Mammary epithelial cell (primary cell): ENCODE results near the gene GALNT10.

ENCODE experiments used
- EZH2 ChIP-seq: IDR thresholded peaks from 2 replicates; pipeline ENCODE4 v1.6.1; 2012; ENCODE audit warnings: low read length, inconsistent platforms, borderline replicate concordance
- TF ChIP-seq, protein P1 (sequence below), 2 donors: IDR thresholded peaks in 1 of 2; conservative IDR thresholded peaks in 1 of 2; 2 replicates each; pipeline ENCODE4 v1.5.1; 2011 to 2012; ENCODE audit warnings: inconsistent platforms in 2 of 2, low read length in 2 of 2, mild to moderate bottlenecking in 2 of 2, control low read depth in 1 of 2, low read depth in 1 of 2; ENCODE audit not compliant: insufficient read depth in 1 of 2; ENCODE audit errors: extremely low read depth in 1 of 2

DNA sequence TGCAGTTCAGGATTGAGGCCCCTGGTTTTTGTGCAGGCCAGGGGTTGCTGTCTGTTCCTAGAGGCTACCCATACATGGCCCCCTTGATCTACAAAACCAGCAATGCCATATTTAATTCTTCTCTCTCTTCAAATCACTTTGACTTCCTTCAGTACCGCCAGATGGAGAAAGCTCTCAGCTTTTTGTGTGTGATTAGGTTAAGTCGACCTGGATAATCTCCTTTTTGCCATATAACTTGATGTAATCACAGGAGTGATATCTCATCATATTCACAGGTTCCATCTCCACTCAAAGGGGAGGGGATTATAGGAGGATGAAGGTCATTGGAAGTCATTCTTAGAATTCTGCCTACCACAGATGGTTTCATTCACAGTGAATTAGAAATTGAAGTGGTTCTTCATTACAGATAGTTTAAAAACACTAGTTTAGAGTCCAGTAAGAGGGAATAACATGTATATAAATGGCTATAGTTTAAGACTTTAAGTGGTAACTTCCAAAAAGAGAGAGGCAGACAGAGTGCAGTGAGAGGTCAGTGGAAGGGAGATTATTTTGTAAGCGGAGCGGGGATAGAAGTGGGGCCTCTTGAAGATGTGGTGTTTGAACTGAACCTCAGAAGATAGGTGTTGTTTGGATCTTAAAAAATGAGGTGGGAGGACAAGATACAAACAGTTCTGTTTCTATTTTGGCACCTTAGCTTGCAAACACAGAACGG is 85.9 kb downstream of the GALNT10 start:
- TF ChIP-seq, protein P1, sequence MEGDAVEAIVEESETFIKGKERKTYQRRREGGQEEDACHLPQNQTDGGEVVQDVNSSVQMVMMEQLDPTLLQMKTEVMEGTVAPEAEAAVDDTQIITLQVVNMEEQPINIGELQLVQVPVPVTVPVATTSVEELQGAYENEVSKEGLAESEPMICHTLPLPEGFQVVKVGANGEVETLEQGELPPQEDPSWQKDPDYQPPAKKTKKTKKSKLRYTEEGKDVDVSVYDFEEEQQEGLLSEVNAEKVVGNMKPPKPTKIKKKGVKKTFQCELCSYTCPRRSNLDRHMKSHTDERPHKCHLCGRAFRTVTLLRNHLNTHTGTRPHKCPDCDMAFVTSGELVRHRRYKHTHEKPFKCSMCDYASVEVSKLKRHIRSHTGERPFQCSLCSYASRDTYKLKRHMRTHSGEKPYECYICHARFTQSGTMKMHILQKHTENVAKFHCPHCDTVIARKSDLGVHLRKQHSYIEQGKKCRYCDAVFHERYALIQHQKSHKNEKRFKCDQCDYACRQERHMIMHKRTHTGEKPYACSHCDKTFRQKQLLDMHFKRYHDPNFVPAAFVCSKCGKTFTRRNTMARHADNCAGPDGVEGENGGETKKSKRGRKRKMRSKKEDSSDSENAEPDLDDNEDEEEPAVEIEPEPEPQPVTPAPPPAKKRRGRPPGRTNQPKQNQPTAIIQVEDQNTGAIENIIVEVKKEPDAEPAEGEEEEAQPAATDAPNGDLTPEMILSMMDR (conservative IDR thresholded peaks at IDR 0.05 in 1 of 2, IDR thresholded peaks at IDR 0.05 in 1 of 2; ENCODE audit: extremely low read depth in 1 of 2, insufficient read depth in 1 of 2, low read depth in 1 of 2, low read length in 2 of 2), result no peak
- no peak for TF ChIP-seq EZH2
